Measurements from ENCODE around the gene ARAF.

Gene ARAF

GRCh38 chrX:47574547-47575301 lies 13.7 kb downstream of the ARAF start:
- Histone ChIP-seq H3K27me3 (ENCODE audit: control insufficient read depth, insufficient read depth, low read length, poor library complexity, severe bottlenecking) (no peaks in the 10 kb centered on the region), H3K36me3 (ENCODE audit: control insufficient read depth, insufficient read depth, low read length) (no peaks in the 10 kb centered on the region), H3K4me1 (ENCODE audit: control insufficient read depth, insufficient read depth, low read length) (no peaks in the 10 kb centered on the region), H3K9me3 (ENCODE audit: control insufficient read depth, low read length) (no peaks in the 10 kb centered on the region), H3K27ac (ENCODE audit: insufficient read depth, low read depth, low read length, poor library complexity, severe bottlenecking) (no peak overlapping the region), H3K4me3 (ENCODE audit: insufficient read depth, low read depth, low read length) (peak overlapping the region; percentile 39)
- WGBS, 2 experiments = 35 to 37% methylated on average over 27 of the region's 27 CpGs

GRCh38 chrX:47576021-47576898 lies 15.3 kb downstream of the ARAF start:
- 94 to 95% methylated on average over 20 of the region's 20 CpGs for WGBS, 2 experiments
- no peak overlapping the region for H3K4me3 ChIP-seq (ENCODE audit: insufficient read depth, low read depth, low read length)
- H3K27me3 ChIP-seq (ENCODE audit: control insufficient read depth, insufficient read depth, low read length, poor library complexity, severe bottlenecking) = no peaks in the 10 kb centered on the region
- H3K9me3 ChIP-seq (ENCODE audit: control insufficient read depth, low read length) = no peaks in the 10 kb centered on the region
- no peaks in the 10 kb centered on the region for H3K4me1 ChIP-seq (ENCODE audit: control insufficient read depth, insufficient read depth, low read length)
- H3K36me3 ChIP-seq (ENCODE audit: control insufficient read depth, insufficient read depth, low read length) = no peaks in the 10 kb centered on the region
- no peak overlapping the region for H3K27ac ChIP-seq (ENCODE audit: insufficient read depth, low read depth, low read length, poor library complexity, severe bottlenecking)

GRCh38 chrX:47577424-47577823 lies 16.4 kb downstream of the ARAF start:
- Histone ChIP-seq H3K4me3 (ENCODE audit: insufficient read depth, low read depth, low read length) (no peak overlapping the region), H3K9me3 (ENCODE audit: control insufficient read depth, low read length) (no peaks in the 10 kb centered on the region), H3K27me3 (ENCODE audit: control insufficient read depth, insufficient read depth, low read length, poor library complexity, severe bottlenecking) (no peaks in the 10 kb centered on the region), H3K36me3 (ENCODE audit: control insufficient read depth, insufficient read depth, low read length) (no peaks in the 10 kb centered on the region), H3K4me1 (ENCODE audit: control insufficient read depth, insufficient read depth, low read length) (no peaks in the 10 kb centered on the region), H3K27ac (ENCODE audit: insufficient read depth, low read depth, low read length, poor library complexity, severe bottlenecking) (no peak overlapping the region)
- 83 to 86% methylated on average over 5 to 9 of the region's 9 CpGs for WGBS, 2 experiments

- Histone ChIP-seq H3K36me3 (ENCODE audit: control insufficient read depth, insufficient read depth, low read length) (no peaks in the 10 kb centered on the region), H3K27ac (ENCODE audit: insufficient read depth, low read depth, low read length, poor library complexity, severe bottlenecking) (no peak overlapping the region), H3K4me1 (ENCODE audit: control insufficient read depth, insufficient read depth, low read length) (peaks cover 2% of the 10 kb centered on the region), H3K4me3 (ENCODE audit: insufficient read depth, low read depth, low read length) (no peak overlapping the region), H3K9me3 (ENCODE audit: control insufficient read depth, low read length) (no peaks in the 10 kb centered on the region), H3K27me3 (ENCODE audit: control insufficient read depth, insufficient read depth, low read length, poor library complexity, severe bottlenecking) (no peaks in the 10 kb centered on the region)
- WGBS, 2 experiments = 78 to 86% methylated on average over 3 of the region's 3 CpGs
Observed at GRCh38 chrX:47577901-47578300, 16.9 kb downstream of the ARAF start.

GRCh38 chrX:47578692-47579091 lies 17.7 kb downstream of the ARAF start:
- Histone ChIP-seq H3K36me3 (ENCODE audit: control insufficient read depth, insufficient read depth, low read length) (no peaks in the 10 kb centered on the region), H3K4me3 (ENCODE audit: insufficient read depth, low read depth, low read length) (no peak overlapping the region), H3K27me3 (ENCODE audit: control insufficient read depth, insufficient read depth, low read length, poor library complexity, severe bottlenecking) (no peaks in the 10 kb centered on the region), H3K4me1 (ENCODE audit: control insufficient read depth, insufficient read depth, low read length) (peaks cover 4% of the 10 kb centered on the region), H3K9me3 (ENCODE audit: control insufficient read depth, low read length) (no peaks in the 10 kb centered on the region), H3K27ac (ENCODE audit: insufficient read depth, low read depth, low read length, poor library complexity, severe bottlenecking) (no peak overlapping the region)
- 77 to 83% methylated on average over 15 to 16 of the region's 16 CpGs for WGBS, 2 experiments

GRCh38 chrX:47579537-47579936 lies 18.5 kb downstream of the ARAF start:
- Histone ChIP-seq H3K27ac (ENCODE audit: insufficient read depth, low read depth, low read length, poor library complexity, severe bottlenecking) (no peak overlapping the region), H3K27me3 (ENCODE audit: control insufficient read depth, insufficient read depth, low read length, poor library complexity, severe bottlenecking) (no peaks in the 10 kb centered on the region), H3K9me3 (ENCODE audit: control insufficient read depth, low read length) (no peaks in the 10 kb centered on the region), H3K4me1 (ENCODE audit: control insufficient read depth, insufficient read depth, low read length) (peaks cover 4% of the 10 kb centered on the region), H3K4me3 (ENCODE audit: insufficient read depth, low read depth, low read length) (no peak overlapping the region), H3K36me3 (ENCODE audit: control insufficient read depth, insufficient read depth, low read length) (no peaks in the 10 kb centered on the region)
- 87 to 94% methylated on average over 7 to 8 of the region's 9 CpGs for WGBS, 2 experiments

GRCh38 chrX:47581731-47582647 lies 21.0 kb downstream of the ARAF start, which contains the start of gene TIMP1:
Gene TIMP1 (plus strand): TSS chrX:47582436. CDS start chrX:47583416, 980 bp downstream.
- peaks cover 4% of the 10 kb centered on the region for H3K4me1 ChIP-seq (ENCODE audit: control insufficient read depth, insufficient read depth, low read length)
- WGBS, 2 experiments = 5 to 7% methylated on average over 28 of the region's 28 CpGs
- H3K27me3 ChIP-seq (ENCODE audit: control insufficient read depth, insufficient read depth, low read length, poor library complexity, severe bottlenecking) = no peaks in the 10 kb centered on the region
- no peak within 1 kb of the TSS for H3K27ac ChIP-seq (ENCODE audit: insufficient read depth, low read depth, low read length, poor library complexity, severe bottlenecking)
- no peaks in the 10 kb centered on the region for H3K36me3 ChIP-seq (ENCODE audit: control insufficient read depth, insufficient read depth, low read length)
- no peaks in the 10 kb centered on the region for H3K9me3 ChIP-seq (ENCODE audit: control insufficient read depth, low read length)
- peak within 1 kb of the TSS; percentile 44 for H3K4me3 ChIP-seq (ENCODE audit: insufficient read depth, low read depth, low read length)

GRCh38 chrX:47583240-47583861 lies 22.3 kb downstream of the ARAF start:
- H3K36me3 ChIP-seq (ENCODE audit: control insufficient read depth, insufficient read depth, low read length) = no peaks in the 10 kb centered on the region
- peaks cover 4% of the 10 kb centered on the region for H3K4me1 ChIP-seq (ENCODE audit: control insufficient read depth, insufficient read depth, low read length)
- H3K27ac ChIP-seq (ENCODE audit: insufficient read depth, low read depth, low read length, poor library complexity, severe bottlenecking) = no peak overlapping the region
- no peak overlapping the region for H3K4me3 ChIP-seq (ENCODE audit: insufficient read depth, low read depth, low read length)
- no peaks in the 10 kb centered on the region for H3K27me3 ChIP-seq (ENCODE audit: control insufficient read depth, insufficient read depth, low read length, poor library complexity, severe bottlenecking)
- no peaks in the 10 kb centered on the region for H3K9me3 ChIP-seq (ENCODE audit: control insufficient read depth, low read length)
- whole genome bisulfite sequencing, 2 experiments = 83% methylated on average over 8 of the region's 8 CpGs

- Histone ChIP-seq H3K27ac (ENCODE audit: insufficient read depth, low read depth, low read length, poor library complexity, severe bottlenecking) (no peak overlapping the region), H3K4me3 (ENCODE audit: insufficient read depth, low read depth, low read length) (no peak overlapping the region), H3K27me3 (ENCODE audit: control insufficient read depth, insufficient read depth, low read length, poor library complexity, severe bottlenecking) (no peaks in the 10 kb centered on the region), H3K9me3 (ENCODE audit: control insufficient read depth, low read length) (no peaks in the 10 kb centered on the region), H3K4me1 (ENCODE audit: control insufficient read depth, insufficient read depth, low read length) (peaks cover 4% of the 10 kb centered on the region), H3K36me3 (ENCODE audit: control insufficient read depth, insufficient read depth, low read length) (no peaks in the 10 kb centered on the region)
- WGBS, 2 experiments = 93 to 98% methylated on average over 3 to 5 of the region's 6 CpGs
Observed at GRCh38 chrX:47584714-47585113, 23.7 kb downstream of the ARAF start.

Measured in ectodermal cell (in vitro differentiated cells).